RCC 7860 (cell line): ENCODE data around the gene KIF1B.
"Not testable (repeated sequence)": the region's sequence is repeated elsewhere in the genome, so short reads cannot be mapped to it uniquely, and the experiment has no call there.

Experiments used
- DNase-seq: peaks from one replicate; pipeline ENCODE4 v3.0.0-alpha.2; 2015; ENCODE audit warnings: low spot score
- FAIRE-seq: peaks from 2 replicates; lab custom pipeline; 2012; peaks lifted over from hg19 to GRCh38; lab: Jason Lieb, UNC

KIF1B gene

DNA sequence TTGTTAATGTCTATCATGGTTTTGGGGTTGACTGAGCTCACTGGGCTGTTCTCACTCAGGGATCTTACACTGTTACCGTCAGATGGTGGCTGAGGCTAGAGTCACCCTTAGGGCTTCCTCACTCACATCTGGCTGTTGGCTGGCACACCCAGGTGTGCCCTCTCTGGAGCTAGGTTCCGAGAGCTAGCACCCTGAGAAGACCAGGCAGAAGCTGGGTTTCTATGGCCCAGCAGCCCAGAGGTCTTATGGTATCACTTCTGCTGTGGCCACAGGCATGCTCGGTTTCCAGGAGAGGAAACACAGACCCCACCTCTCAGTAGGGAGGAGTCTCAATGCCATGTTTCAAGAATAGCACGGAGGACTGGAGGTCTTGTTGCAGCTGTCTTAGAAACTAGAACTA lies 20.7 kb upstream of the KIF1B start:
- FAIRE-seq: no peak
- no peak for DNase-seq

DNA sequence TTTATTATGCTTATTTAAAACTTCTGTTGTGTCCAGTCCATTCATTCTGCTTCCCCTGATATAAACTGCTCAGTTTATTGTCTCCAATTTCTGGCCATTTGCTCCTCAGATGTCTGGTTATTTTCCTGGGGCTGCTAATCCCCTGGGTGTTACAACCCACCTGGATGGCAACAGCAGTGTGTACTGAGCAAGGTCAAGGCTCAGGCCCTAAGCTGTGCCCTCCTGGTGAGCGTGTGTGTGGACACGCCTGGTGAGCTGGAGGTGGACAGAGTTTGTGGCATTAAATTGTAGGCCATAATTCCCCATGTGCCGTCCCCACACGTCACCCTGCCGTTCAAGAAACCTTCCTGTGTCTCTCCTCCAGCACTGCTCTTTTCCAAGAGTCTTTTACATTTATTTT lies 18.1 kb upstream of the KIF1B start:
- no peak for FAIRE-seq
- DNase-seq: no peak

DNA sequence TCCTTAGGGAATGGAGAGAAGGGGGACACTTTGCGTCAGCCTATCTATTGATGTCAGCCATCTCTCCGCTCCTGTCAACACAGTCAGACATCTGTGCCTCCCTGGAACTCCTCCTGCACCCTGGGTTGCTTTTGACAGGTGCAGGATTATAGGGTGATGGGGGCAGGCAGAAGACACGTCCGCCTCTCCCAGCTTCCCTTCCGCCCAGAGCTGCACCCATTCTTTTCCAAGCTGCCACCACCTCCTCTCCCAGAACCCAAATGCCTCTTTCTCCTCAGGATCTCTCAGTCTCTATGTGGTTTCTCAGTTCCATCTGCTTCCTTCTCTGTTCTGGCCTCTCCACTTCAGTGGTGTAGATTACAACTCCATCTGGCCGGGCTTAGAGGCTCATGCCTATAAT lies 17.1 kb upstream of the KIF1B start:
- FAIRE-seq (no peak), DNase-seq (no peak)

DNA sequence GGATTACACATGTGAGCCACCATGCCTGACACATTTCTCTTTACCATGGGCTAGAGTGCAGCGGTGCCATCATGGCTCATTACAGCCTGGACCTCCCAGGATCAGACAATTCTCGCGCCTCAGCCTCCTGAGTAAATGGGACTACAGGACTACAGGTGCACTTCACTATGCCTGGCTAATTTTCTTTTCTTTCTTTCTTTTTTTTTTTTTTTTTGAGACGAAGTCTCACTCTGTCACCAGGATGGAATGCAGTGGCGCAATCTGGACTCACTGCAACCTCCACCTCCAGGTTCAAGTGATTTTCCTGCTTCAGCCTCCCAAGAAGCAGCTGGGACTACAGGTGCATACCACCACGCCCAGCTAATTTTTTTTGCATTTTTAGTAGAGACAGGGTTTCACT lies 14.8 kb upstream of the KIF1B start:
- FAIRE-seq: no peak
- peak; percentile 11 for DNase-seq

DNA sequence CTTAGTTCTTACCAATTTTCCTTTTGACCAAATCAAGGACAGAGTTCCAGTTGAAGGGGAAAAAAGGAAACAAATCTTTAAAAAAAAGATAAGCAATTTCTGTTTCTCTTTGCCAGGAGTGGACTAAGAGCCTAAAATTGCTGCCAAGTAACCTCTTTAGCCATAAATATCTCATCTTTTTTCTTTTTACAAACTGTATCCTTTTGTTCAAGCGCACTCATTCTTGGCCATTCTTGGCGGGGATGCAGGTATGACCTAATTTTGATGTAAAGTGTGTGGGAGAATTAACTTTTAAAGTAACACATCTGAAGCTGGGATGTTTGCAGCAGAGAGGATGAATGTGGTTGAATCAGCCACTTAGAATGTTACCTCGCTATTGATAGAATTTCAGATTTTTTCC lies 13.4 kb upstream of the KIF1B start:
- FAIRE-seq (no peak), DNase-seq (no peak)

DNA sequence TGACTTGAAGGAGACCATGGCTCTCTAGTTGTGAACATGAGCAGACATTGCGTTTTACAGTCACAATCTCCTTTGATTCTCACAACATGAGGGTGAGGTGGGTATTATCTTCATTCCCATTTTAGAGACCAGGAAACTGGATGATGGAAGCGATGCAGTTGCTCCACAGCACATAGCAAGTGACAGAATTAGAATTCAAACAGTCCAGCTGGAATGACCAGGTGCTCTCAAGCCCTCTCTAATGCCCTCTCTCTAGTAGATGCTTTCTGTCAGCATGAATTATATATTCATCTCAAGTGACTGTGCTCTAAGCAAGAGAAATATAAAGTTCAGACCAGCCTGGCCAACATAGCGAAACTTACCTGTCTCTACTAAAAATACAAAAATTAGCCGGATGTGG lies 9.8 kb upstream of the KIF1B start:
- FAIRE-seq (no peak), DNase-seq (no peak)

DNA sequence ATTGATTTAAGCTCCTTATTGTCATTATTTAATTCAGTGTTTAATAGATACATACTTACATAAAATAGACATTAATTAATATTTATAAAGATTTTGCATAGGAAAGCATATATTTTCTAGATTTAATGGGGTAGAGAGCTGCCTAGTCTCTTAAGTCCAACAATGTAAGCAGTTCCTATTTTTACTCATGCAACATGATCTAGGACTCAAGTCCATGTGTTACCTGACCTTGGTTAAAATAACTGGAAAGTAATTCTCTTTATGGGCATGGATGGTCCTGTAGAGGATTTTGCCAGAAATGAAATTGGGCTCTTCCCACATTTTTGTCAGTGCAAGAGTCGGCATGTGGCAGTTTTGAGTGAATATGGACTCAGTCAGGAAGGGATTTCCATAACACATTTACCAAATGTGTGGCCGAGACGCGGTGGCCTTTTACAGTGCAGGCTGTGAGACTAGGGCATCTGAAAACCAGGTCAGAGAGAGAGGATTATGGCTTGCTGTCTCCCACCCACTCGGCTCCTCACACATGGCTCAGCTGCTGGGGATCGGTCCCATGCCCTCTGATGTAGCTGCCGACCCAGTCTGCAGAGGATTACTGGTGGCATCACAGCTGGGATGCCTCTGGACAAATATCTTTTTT lies 6.2 kb upstream of the KIF1B start:
- FAIRE-seq (no peak), DNase-seq (no peak)

DNA sequence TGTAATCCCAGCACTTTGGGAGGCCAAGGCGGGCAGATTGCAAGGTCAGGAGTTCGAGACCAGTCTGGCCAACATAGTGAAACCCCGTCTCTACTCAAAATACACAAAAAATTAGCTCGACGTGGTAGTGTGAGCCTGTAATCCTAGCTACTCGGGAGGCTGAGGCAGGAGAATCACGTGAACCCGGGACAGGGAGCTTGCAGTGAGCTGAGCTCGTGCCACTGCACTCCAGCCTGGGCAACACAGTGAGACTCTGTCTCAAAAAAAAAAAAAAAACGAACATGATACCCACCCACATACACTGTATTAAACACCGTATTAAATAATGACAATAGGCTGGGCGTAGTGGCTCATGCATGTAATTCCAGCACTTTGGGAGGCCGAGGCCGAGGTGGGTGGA lies 5.2 kb upstream of the KIF1B start:
- DNase-seq, FAIRE-seq: not testable (repeated sequence)

DNA sequence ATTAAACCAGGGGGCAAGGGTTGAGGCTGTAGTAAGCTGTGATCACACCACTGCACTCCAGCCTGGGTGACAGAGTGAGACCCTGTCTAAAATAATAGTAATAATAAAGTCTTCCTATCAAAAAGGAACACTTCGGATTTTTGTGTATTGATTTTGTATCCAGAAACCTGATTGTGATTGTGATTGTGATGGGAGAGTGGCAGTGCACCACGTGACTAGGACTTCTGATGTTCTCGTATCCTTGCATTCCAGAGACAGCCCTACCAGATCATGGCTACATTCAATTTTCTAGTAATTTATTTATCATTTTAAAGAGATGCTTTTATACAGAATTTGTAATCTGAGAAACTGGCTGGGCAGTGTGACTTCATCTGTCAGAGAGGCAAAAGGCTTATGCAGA lies 2.6 kb upstream of the KIF1B start:
- FAIRE-seq (no peak), DNase-seq (no peak)

DNA sequence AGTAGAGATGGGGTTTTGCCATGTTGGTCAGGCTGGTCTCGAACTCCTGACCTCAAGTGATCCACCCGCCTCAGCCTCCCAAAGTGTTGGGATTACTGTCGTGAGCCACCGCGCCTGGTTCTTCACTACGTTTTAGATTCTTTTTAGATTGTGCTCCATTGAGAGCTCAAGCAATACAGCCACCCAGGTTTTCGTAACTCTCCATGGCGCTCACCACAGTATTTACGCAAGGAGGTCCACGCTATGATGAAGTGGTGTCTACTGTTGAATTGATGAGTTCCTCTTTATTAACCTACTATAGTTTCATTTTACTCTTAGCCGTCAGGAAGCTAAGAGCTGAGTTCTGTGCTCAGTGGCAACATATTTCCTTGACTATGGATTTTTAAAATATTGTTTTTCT lies 1.8 kb upstream of the KIF1B start:
- FAIRE-seq (no peak), DNase-seq (no peak)

DNA sequence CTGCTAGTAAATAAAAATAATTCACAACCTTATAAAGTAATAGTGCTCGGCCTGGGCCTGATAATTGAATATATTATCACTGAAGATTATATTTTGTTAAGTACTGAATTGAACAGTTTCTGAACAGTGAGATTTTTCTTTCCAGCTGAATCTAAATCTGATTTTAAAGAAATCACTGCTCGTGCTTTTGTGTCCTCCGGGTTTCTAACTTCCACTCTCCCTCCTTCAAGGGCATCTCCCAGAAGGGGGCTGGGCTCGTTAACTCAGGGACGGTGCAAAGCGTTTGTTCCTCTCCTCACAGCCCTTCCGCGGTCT lies 823 bp upstream of the KIF1B start:
- FAIRE-seq (no peak), DNase-seq (no peak)

DNA sequence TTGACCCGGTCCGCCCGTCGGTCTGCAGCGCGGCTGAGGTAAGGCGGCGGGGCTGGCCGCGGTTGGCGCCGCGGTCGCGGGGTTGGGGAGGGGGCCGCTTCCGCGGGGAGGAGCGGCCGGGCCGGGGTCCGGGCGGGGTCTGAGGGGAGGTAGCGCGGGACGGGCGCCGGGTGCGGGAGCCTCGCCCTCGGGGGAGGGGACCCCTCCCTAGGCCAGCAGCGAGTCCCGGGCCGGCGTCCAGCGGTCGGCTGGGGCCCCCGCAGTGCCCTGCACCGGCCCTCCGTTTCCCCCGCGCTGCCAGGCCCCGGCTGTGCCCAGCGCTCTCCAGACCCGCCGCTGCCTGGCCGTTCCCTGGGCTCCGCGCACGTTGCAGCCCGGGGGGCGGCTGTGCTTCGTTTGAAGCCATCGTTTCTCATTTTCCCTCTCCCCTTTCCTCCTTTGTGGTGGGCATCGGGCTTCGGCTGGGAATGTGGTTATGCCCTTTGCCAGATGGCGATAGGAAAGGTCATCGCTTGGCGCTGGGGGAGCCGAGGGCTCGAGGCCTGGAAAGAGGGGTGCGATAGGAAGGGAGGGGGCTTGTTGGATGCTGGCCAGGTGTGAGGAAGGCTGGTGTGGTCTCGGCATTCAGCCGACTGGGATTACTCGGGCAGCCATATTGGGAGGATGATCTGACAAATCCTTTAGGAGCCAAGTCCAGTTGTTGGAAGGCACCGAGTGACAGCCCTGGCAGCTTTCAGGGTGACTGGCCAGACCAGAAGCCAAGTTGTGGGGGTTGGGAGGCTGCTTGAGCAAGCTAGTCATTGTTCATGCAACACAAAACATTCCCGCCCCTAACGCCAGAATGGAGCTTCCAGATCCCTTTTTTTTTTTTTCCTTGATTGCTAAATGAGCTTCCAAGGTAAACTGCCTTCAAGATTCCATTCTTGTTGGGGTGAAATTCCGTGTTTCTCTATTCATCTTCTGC lies 753 bp downstream of the KIF1B start:
- DNase-seq (peak; percentile 87), FAIRE-seq (peak; percentile 71)

DNA sequence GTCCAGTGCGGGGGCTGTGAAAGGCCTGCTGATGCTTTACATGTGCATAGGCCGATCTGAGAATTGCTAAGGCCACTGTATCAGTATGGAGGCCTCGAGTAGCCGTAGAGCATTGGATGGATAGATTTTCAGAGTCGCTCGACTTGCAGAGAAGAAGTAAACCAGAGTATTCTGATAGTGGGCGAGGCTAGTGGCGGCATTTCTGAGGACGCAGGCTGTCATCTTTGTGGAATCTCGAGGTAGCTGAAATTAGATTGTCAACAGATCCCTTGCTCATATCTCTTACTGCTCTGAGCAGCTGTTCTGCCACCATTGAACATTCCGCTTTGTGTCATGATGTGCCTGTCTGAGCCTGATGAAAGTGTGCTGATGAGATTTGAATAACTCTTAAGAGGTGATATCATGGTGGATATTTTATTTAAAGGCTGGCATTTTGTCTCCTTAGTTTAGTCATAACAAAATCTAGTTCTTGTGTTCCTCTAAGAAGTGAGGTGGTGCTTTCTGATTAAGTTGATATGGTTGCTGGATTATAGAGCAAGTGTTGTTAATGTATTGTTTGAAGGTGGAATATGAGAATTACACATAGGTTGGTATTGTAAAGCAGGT lies 1.5 kb downstream of the KIF1B start:
- peak; percentile 33 for DNase-seq
- FAIRE-seq: no peak

DNA sequence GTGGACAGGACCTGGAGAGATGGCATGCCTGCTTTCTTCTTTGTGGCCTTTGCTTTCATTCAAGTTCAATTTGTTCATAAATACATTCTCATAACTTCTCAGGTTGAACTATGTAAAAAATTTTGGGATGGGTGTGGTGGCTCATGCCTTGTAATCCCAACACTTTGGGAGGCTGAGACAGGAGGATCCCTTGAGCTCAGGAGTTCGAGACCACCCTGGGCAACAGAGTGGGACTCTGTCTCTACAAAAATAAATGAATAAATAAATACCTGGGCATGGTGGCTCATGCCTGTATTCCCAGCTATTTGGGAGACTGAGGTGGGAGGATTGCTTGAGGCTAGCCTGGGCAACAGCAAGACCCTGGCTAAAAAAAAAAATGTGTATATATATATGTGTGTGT lies 2.1 kb downstream of the KIF1B start:
- FAIRE-seq (no peak), DNase-seq (no peak)

DNA sequence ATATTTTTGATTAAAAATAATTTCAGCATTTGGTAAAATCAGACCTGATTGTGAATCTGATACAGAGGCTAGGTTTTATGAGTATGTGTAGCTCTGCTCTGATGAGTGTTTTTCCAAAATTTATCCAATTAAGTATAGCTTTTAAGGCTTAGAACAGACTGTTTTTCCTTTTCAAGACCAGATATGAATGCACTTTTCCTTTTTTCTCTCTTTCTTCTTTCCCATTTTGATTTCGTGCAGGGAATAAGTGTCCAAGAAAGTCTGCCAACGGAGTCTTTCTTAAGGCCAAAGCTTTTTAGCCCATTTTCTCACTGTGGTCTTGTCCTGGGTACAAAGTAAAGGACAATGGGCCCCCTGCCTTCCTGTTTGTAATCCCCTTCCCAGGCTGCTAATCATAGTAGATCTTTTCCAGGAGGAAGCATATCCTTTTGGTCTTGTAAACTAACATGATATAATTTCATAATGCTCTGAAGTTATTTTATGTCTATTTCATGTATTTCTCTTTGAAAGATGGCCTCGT lies 2.9 kb downstream of the KIF1B start:
- DNase-seq (no peak), FAIRE-seq (no peak)

DNA sequence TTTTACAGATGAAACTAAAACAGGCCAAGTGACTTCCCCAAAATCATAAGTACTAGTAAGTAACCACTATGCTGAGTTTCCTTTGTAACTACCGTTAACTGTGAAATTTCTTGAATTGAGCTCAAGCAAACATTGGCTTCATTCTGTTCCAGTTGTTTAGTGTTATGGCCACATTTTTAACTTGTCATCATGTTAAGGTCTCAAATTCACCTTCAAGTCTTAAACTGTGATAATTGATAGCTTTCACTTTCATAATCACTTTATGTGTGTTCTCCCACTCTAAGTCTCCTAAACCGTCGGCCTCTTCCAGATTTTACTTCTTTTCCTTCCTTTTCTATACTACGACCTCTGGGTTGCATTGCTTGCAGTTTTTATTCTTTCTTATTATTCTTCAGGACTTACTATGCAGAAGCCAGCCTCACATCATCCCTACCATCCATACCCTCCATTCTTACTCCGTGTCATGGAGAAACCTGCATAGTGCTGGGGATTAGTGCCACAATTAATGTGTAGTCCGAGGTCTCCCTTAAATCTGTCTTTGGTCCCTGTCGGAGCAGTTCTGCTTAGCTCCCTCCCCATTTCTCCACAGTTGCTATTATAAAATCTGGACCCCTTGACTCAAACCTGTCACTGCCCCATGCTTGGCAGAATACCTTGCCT lies 5.8 kb downstream of the KIF1B start:
- no peak for FAIRE-seq

DNA sequence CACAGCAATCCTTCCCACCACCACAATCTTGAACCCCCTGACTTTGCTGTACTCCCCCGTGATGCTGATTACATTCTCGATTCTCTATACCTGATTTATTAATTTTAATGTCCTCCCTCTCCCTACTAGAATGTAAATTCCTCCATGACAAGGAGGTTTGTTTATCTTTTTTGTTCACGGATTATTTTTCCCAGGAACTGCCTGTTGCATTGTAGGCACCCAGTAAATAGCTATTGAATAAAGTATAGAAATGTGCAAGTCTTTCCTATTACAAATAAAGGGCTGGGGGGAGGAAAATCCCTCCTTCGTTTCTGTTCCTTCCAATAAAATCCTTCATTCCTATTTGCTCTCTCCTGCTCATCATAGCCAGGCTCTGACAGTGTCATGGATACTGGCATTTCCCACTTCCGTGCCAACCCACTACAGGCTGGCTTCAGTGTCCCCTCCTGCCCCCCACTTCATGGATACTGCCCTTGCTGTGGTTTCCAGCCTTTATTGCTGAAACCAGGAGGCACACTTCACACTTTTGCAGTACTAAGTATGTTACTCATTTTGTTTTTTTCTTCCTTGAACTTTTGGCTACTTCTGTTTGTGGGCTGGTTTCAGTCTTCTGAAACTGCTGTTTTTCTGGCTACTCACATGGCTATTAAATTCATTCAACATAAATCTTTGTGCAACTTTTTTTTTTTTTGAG lies 7.5 kb downstream of the KIF1B start:
- DNase-seq: peak; percentile 32

More for the DNA sequence above, 5.8 kb downstream of the KIF1B start:
- no peak for DNase-seq

DNA sequence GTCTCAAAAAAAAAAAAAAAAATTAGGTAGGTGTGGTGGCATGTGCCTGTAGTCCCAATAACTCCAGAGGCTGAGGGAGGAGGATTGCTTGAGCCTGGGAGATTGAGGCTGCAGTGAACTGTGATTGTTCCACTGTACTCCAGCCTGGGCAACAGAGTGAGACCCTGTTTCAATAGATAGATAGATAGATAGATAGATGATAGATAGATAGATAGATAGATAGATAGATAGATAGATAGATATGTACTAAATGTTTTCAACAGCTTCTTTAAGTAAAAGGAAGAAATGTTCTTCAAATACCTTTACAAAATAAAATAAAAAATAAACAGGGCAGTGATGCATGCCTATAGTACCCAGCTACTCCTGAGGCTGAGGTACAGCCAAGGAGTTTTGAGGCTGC lies 9.8 kb downstream of the KIF1B start:
- no peak for FAIRE-seq
- DNase-seq: no peak

More for the DNA sequence above, 7.5 kb downstream of the KIF1B start:
- FAIRE-seq: no peak

DNA sequence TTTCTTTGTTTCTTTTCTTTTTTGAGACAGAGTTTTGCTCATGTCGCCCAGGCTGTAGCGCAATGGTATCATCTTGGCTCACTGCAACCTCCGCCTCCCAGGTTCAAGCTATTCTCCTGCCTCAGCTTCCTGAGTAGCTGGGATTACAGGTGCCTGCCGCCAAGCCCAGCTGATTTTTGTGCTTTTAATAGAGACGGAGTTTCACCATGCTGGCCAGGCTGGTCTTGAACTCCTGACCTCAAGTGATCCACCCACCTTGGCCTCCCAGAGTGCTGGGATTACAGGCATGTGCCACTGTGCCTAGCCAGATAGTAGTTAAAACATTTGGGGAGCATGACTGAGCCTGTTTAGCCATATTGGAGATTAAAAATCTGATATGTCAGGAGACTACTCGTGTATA lies 10.3 kb downstream of the KIF1B start:
- not testable (repeated sequence) for FAIRE-seq, DNase-seq

DNA sequence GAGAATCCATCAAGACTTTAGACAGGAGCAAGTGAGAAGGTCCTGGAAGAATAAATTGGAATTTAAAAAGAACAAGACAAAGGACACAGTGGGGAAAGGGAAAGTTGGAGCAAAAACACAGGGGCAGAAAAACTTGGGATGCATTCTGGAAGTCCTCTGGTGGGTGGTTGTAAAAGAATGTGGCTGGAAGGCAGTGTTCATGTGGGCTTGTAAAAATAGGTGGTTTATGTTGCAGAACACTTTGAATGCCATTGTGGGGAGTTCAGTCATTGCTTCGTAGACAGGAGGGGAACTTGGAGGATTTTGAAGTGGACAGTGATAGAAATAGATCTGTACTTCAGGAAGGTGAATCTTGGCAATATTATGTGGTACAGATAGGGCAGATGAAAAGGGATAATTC lies 15.2 kb downstream of the KIF1B start:
- no peak for FAIRE-seq
- no peak for DNase-seq

DNA sequence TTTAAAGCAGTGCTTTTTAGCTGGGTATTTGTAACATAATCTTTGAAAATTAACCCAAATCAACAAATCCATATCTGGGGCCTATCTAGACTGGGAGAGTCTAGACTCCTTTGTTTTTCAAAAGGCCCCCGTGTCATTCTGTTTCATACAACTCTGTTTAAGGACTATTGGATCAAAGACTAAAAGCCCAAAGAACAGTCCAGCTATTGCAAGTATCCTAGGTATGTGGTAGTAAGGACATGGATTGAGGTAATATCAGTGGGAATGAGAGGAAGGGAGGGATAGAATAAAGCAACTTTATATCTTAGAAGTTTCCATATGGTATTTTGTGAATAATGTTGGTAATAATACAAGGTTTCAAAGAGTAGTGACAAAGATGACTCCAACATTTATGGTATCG lies 18.2 kb downstream of the KIF1B start:
- no peak for DNase-seq
- FAIRE-seq: no peak
